Measurements from ENCODE around the gene RGS6.

RGS6 gene

GRCh38 chr14:72060917-72061316, 128.7 kb downstream of the RGS6 start:
- TF ChIP-seq CTCF (conservative IDR thresholded peaks at IDR 0.05) = no peak
- TF ChIP-seq ZFX (IDR thresholded peaks at IDR 0.05) = no peak

GRCh38 chr14:72061718-72062117, 129.5 kb downstream of the RGS6 start:
- H3K27ac ChIP-seq = no peak overlapping the region
- no peak for TF ChIP-seq CTCF (conservative IDR thresholded peaks at IDR 0.05)
- no peak for TF ChIP-seq ZFX (IDR thresholded peaks at IDR 0.05)

More at GRCh38 chr14:72060917-72061316, 128.7 kb downstream of the RGS6 start:
- H3K27ac ChIP-seq = no peak overlapping the region

GRCh38 chr14:72063761-72064282, 131.6 kb downstream of the RGS6 start:
- no peak overlapping the region for H3K27ac ChIP-seq
- TF ChIP-seq ZFX (IDR thresholded peaks at IDR 0.05) (no peak), CTCF (conservative IDR thresholded peaks at IDR 0.05) (no peak)

GRCh38 chr14:72064501-72064900, 132.3 kb downstream of the RGS6 start:
- no peak overlapping the region for H3K27ac ChIP-seq
- TF ChIP-seq CTCF (conservative IDR thresholded peaks at IDR 0.05) = no peak
- no peak for TF ChIP-seq ZFX (IDR thresholded peaks at IDR 0.05)

GRCh38 chr14:72070458-72070857, 138.2 kb downstream of the RGS6 start:
- no peak overlapping the region for H3K27ac ChIP-seq
- TF ChIP-seq ZFX (IDR thresholded peaks at IDR 0.05) (no peak), CTCF (conservative IDR thresholded peaks at IDR 0.05) (no peak)

- H3K27ac ChIP-seq = no peak overlapping the region
- no peak for TF ChIP-seq CTCF (conservative IDR thresholded peaks at IDR 0.05)
- no peak for TF ChIP-seq ZFX (IDR thresholded peaks at IDR 0.05)
These were observed 143.6 kb downstream of the RGS6 start for GRCh38 chr14:72075649-72076334.

GRCh38 chr14:72081137-72081536, 148.9 kb downstream of the RGS6 start:
- TF ChIP-seq ZFX (IDR thresholded peaks at IDR 0.05) = no peak
- no peak for TF ChIP-seq CTCF (conservative IDR thresholded peaks at IDR 0.05)
- H3K27ac ChIP-seq = no peak overlapping the region
